CD8-positive, alpha-beta memory T cell (primary cell): ENCODE results near the gene PPP1R13L. TPM values are rescaled to one million over a fixed set of nuclear protein-coding genes. Genes with fewer than 3 reads are reported as not detected.
A peak's percentile ranks its signal among the peaks of the same experiment; 100 is the strongest.

Source experiments
- CTCF ChIA-PET: fragments of 350-600 bp; sonication (Branson Sonifier 250); formaldehyde crosslinking; loops from one replicate; lab custom pipeline; 2021; ENCODE audit warnings: antibody characterized with exemption; lab: Charles Lee
- POLR2A ChIA-PET: fragments of 350-600 bp; sonication (Branson Sonifier 250); formaldehyde crosslinking; loops from one replicate; lab custom pipeline; 2021; ENCODE audit warnings: antibody characterized with exemption; lab: Charles Lee
- DNase-seq, 5 donors: peaks; one replicate each; pipeline versions ENCODE4 v3.0.0 to v3.0.0-alpha.2; 2020 to 2022; ENCODE audit warnings: mixed read lengths in 1 of 5
- H3K27ac ChIP-seq: one replicate; pipeline ENCODE4 v1.7.0; 2013; ENCODE audit warnings: low read depth, mild to moderate bottlenecking, low read length, moderate library complexity
- H3K27me3 ChIP-seq: 2 replicates; pipeline ENCODE4 v1.7.0; 2013; ENCODE audit warnings: low read length, mild to moderate bottlenecking; ENCODE audit not compliant: insufficient read depth, poor library complexity, severe bottlenecking
- H3K36me3 ChIP-seq: 2 replicates; pipeline ENCODE4 v1.7.0; 2013; ENCODE audit warnings: mild to moderate bottlenecking, low read length, moderate library complexity; ENCODE audit not compliant: insufficient read depth
- H3K4me1 ChIP-seq: 2 replicates; pipeline ENCODE4 v1.7.0; 2013; ENCODE audit warnings: mild to moderate bottlenecking, low read length, moderate library complexity; ENCODE audit not compliant: insufficient read depth
- H3K4me3 ChIP-seq: 2 replicates; pipeline ENCODE4 v1.7.0; 2013; ENCODE audit warnings: mild to moderate bottlenecking, low read length
- H3K9me3 ChIP-seq: 2 replicates; pipeline ENCODE4 v1.7.0; 2013; ENCODE audit warnings: mild to moderate bottlenecking, low read length
- H3K27ac Mint-ChIP-seq, 8 donors: one replicate each; pipeline ENCODE4 v1.8.0; 2020 to 2021; ENCODE audit warnings: mixed read lengths in 8 of 8, mild to moderate bottlenecking in 6 of 8, inconsistent platforms in 3 of 8, moderate library complexity in 3 of 8
- H3K27me3 Mint-ChIP-seq, 2 donors: one replicate each; pipeline ENCODE4 v1.8.0; 2020 to 2021; ENCODE audit warnings: mixed read lengths in 2 of 2, mild to moderate bottlenecking in 1 of 2, moderate library complexity in 1 of 2
- H3K36me3 Mint-ChIP-seq, 3 donors: one replicate each; pipeline ENCODE4 v1.8.0; 2020 to 2021; ENCODE audit warnings: mixed read lengths in 3 of 3, inconsistent platforms in 1 of 3, mild to moderate bottlenecking in 1 of 3
- H3K4me1 Mint-ChIP-seq, 3 donors: one replicate each; pipeline ENCODE4 v1.8.0; 2020 to 2021; ENCODE audit warnings: mixed read lengths in 3 of 3, inconsistent platforms in 1 of 3, mild to moderate bottlenecking in 1 of 3
- H3K4me3 Mint-ChIP-seq, 7 donors: one replicate each; pipeline ENCODE4 v1.8.0; 2020 to 2021; ENCODE audit warnings: mixed read lengths in 7 of 7, mild to moderate bottlenecking in 6 of 7, moderate library complexity in 4 of 7, inconsistent platforms in 2 of 7
- H3K9me3 Mint-ChIP-seq, 5 donors: one replicate each; pipeline ENCODE4 v1.8.0; 2020 to 2022; ENCODE audit warnings: mixed read lengths in 5 of 5, mild to moderate bottlenecking in 3 of 5, moderate library complexity in 2 of 5, inconsistent platforms in 1 of 5
- polyA plus RNA-seq: library from polyadenylated mRNA; unstranded; fragments of 300-500 nt; fragmentation: Illumina TruSeq; gene quantifications from one replicate; pipeline ENCODE4 v1.2.3, GENCODE V29; 2021
- total RNA-seq, 2 experiments: library from RNA; stranded (reverse); gene quantifications; one replicate each; pipeline ENCODE4 v1.2.3, GENCODE V29; 2021

Gene PPP1R13L
- total and polyA plus RNA-seq, 3 experiments from 2014 or later: 0.83 to 4.3 (median 3.9) TPM

DNA sequence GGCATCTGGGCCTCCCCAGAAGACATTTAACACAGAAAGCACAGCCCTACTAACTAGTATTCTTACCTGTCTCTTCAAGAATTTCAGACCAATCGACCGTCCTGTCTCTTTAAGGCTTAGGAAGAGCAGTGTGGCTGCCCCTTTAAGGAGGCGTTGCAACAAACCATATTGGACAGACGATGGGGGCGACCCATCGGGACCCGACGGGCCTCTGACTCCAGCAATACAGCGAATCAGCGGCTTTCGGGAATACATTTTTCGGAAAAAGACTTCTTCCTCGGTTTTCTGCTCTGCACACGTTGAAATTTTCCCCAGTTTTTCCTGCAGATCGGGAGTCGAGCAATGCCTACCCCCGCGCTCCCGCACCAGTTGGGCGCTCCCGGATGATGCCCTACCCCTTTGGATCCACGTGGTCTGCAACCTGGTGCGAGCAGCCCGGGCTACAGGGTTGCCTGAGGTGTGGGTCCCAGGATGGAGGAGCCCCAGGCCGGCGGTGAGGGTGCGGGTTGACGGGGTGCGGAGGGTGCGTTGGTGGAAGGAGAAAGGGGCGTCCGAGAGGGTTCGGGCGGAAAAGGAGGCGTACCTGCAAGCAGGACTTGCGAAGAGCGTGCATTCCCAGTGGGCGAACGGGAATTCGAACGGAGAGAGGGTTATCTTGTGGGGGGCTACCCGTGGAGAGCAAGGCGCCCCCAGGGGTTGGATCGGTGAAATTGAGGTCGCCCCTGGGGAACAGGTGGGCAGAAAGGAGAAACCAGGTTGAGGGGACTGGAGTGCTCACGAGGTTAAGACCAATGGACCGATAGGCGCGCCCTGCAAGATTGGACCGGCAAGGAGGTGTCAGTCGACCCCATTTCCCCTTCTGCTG is 1.6 kb upstream of the PPP1R13L start, which contains the start of gene POLR1G:
Gene POLR1G, plus strand, starts transcription at position 419 of the 865 bp plus-strand sequence. Its CDS starts 53 bp downstream, at position 472.
- H3K4me1 Mint-ChIP-seq: peaks cover 25 to 45% (median 32%) of the 10 kb centered on the region in 3 donors
- ChIA-PET CTCF (no interaction called here), POLR2A (no interaction called here)
- no peaks in the 10 kb centered on the region for H3K9me3 Mint-ChIP-seq
- H3K36me3 Mint-ChIP-seq: peaks cover 0 to 12% (median 0%) of the 10 kb centered on the region in 3 donors
- H3K4me1 ChIP-seq: peaks cover 26% of the 10 kb centered on the region
- peak within 1 kb of the TSS; percentile 85 to 97 (median 96) for H3K4me3 Mint-ChIP-seq
- DNase-seq: peak; percentile 60 to 86 (median 82)
- H3K27me3 Mint-ChIP-seq: peaks cover 30 to 33% of the 10 kb centered on the region in 2 donors
- H3K27ac Mint-ChIP-seq: peak within 1 kb of the TSS; percentile 82 to 98 (median 94)
- no peaks in the 10 kb centered on the region for H3K9me3 ChIP-seq
- H3K27me3 ChIP-seq: peaks cover 26% of the 10 kb centered on the region
- H3K36me3 ChIP-seq: no peaks in the 10 kb centered on the region
- H3K27ac ChIP-seq: peak within 1 kb of the TSS; percentile 86
- H3K4me3 ChIP-seq: peak within 1 kb of the TSS; percentile 64

DNA sequence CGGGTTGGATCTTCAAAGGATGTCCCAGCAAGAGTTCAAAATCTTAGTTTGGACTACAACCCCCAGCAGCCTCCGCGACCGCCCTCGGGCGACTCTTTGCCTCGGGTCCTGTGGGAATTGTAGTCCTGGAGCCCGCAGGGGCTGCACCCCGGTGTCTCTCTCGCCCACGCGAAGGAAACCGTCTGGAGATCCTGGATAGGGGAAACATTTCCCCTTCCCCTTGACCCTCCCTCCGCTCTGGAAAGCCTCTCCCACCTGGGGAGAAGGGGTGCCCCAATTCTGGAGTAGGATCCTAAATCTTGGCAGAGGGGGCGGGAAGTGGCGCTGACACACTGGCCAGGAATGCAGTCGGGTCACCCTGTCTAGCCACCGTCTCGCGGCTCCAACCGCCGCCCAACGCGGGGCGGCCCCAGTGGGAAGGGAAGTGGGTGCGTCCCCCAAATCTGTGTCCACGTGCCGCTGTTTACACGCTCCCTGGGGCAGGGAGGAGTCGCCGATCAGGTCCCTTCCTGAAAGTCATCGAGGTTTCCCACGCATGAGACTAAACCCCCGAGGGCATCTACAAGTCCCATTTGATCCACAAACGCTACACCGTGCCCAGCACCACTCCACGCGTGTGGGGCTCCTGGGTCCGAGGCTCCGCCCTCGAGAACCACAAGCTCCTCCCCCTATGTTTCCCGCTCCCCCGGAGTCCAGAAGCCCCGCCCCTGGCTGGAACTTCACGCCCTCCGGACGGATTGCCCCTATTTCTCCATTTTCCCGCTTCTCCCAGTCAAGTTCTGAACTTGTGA is 761 bp upstream of the PPP1R13L start:
- H3K4me1 Mint-ChIP-seq: peaks cover 25 to 45% (median 32%) of the 10 kb centered on the region in 3 donors
- POLR2A ChIA-PET: no interaction called here
- peak; percentile 73 to 87 (median 80) for DNase-seq
- Histone ChIP-seq H3K4me1 (peaks cover 26% of the 10 kb centered on the region), H3K4me3 (peak overlapping the region; percentile 64), H3K36me3 (no peaks in the 10 kb centered on the region), H3K9me3 (no peaks in the 10 kb centered on the region), H3K27me3 (peaks cover 26% of the 10 kb centered on the region), H3K27ac (peak overlapping the region; percentile 86)
- CTCF ChIA-PET: interaction anchor here (1.8 kb wide), 1 partner anchor 80 kb away, joined by 6 read pairs; no protein-coding TSS in a partner anchor
- H3K4me3 Mint-ChIP-seq: peak overlapping the region; percentile 85 to 97 (median 96)
- H3K27ac Mint-ChIP-seq: peak overlapping the region; percentile 82 to 98 (median 94)
- peaks cover 30 to 33% of the 10 kb centered on the region in 2 donors for H3K27me3 Mint-ChIP-seq
- no peaks in the 10 kb centered on the region for H3K9me3 Mint-ChIP-seq
- H3K36me3 Mint-ChIP-seq: peaks cover 0 to 11% (median 0%) of the 10 kb centered on the region in 3 donors

DNA sequence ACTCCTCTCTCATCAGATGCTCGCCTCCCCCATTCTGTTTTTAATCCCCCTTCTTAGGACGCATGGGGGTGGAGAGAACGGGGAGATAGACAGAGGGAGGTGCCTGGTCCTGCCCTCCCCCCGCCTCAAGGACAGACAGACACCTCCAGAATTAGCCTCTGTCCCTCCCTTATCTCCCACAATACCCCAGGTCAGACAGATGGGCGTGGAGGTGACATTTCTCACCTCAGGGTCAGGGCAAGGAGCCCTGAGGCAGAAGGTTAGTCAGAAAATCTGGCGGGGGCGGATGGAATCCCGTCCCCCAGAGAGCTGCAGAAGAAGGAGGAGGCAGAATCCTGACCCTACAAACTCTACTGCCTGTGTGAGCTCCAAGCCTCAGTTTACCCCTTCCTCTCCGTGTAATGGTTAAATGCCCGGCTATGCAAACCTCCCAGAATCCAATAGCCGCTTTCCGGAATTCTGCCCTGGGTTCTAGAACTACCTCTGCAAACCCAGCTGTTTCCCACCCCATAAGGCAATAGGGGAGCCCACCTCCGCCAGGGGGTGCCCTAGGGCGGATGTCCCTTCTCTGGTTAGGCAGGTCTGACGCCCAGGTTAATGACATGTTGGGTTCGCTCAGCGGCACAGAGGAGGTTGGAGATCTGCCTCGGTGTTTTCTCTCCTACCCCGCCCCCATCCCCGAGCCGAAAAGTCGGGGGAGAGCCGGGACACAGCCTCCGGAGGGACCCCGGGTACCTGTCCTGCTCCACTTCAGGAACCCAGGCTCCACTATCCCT is 900 bp downstream of the PPP1R13L start:
- Histone ChIP-seq H3K27me3 (peaks cover 26% of the 10 kb centered on the region), H3K4me1 (peaks cover 26% of the 10 kb centered on the region), H3K36me3 (no peaks in the 10 kb centered on the region), H3K27ac (peak overlapping the region; percentile 86), H3K4me3 (peak overlapping the region; percentile 64), H3K9me3 (no peaks in the 10 kb centered on the region)
- POLR2A ChIA-PET: interaction anchor here (0.6 kb wide), 1 partner anchor 227 kb away, joined by 6 read pairs; no protein-coding TSS in a partner anchor
- peaks cover 36 to 40% of the 10 kb centered on the region in 2 donors for H3K27me3 Mint-ChIP-seq
- peak overlapping the region in 4 of 8 donors; percentile 59 to 98 (median 70) for H3K27ac Mint-ChIP-seq
- H3K4me3 Mint-ChIP-seq: peak overlapping the region; percentile 55 to 97 (median 89)
- CTCF ChIA-PET: interaction anchor here (0.8 to 3.1 kb wide), 3 partner anchors 66 to 82 kb away, joined by 3 to 8 read pairs (median 6); no protein-coding TSS in a partner anchor
- peak; percentile 36 to 77 (median 51) for DNase-seq
- H3K4me1 Mint-ChIP-seq: peaks cover 25 to 45% (median 32%) of the 10 kb centered on the region in 3 donors
- H3K36me3 Mint-ChIP-seq: peaks cover 0 to 11% (median 0%) of the 10 kb centered on the region in 3 donors
- no peaks in the 10 kb centered on the region for H3K9me3 Mint-ChIP-seq

DNA sequence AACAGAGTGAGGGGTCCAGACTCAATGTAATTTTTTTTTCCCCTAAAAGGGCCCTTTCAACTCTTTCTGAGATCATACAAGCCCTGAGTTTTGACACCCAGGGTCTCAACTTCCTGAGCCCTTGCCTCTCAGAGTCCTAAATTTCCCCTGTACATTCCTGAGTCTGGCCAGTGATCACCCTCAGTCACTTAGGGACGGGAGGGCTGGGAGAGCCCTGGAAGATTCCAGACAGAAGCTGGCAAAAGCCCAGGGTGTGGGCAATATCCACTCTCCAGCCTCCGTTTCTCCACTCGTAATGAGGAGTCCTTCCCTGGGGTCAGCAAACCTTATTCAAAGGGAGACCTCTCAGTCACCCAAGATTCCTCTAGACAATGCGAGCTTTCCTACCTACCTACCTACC is 1.6 kb downstream of the PPP1R13L start:
- peaks cover 41 to 46% of the 10 kb centered on the region in 2 donors for H3K27me3 Mint-ChIP-seq
- ChIA-PET POLR2A (no interaction called here), CTCF (interaction anchor here (2.2 to 3.1 kb wide), 2 partner anchors 36 to 75 kb away, joined by 7 to 8 read pairs; no protein-coding TSS in a partner anchor)
- DNase-seq: no peak
- Histone ChIP-seq H3K27ac (no peak overlapping the region), H3K4me1 (peaks cover 31% of the 10 kb centered on the region), H3K9me3 (no peaks in the 10 kb centered on the region), H3K36me3 (no peaks in the 10 kb centered on the region), H3K27me3 (peaks cover 26% of the 10 kb centered on the region), H3K4me3 (no peak overlapping the region)
- peak overlapping the region in 1 of 7 donors; percentile 7 for H3K4me3 Mint-ChIP-seq
- H3K9me3 Mint-ChIP-seq: no peaks in the 10 kb centered on the region
- H3K36me3 Mint-ChIP-seq: peaks cover 0 to 7% (median 5%) of the 10 kb centered on the region in 3 donors
- peaks cover 28 to 51% (median 38%) of the 10 kb centered on the region in 3 donors for H3K4me1 Mint-ChIP-seq
- peak overlapping the region in 1 of 8 donors; percentile 29 for H3K27ac Mint-ChIP-seq

DNA sequence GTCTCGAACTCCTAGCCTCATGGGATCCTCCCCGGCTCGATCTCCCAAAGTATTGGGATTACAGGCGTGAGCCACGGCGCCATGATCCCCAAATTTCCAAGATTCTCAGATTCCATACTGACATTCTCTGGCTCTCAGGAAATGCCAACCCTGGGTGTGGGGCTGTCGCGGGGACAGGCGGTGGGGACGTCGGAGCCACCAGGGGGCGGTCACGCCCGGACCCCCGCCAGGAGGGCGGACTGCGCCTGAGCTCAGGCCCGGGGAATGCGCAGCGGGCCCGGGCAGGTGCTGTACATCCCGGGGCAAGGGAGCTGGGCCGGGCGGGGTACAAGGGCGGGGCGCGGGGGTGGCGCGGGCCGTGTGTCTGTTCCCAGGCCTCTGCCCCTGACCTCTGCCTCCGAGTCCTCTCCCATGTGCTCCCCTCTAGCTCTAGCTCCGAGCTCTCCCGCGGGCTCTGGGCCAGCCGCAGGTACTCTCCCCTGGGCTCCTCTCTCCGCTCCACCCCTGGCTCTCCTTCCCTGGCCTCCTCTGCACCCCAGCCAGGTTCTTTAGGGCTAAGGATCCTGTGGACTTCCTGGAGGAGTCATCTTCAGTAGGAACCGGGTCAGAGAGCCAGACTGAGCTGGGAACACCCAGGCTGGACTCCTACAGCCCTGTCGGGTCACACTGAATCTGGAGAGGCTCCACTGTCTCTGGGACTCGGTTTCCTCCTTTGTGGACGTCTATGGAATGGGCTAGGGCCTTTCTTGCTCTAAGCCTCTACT is 2.4 kb downstream of the PPP1R13L start:
- H3K4me3 ChIP-seq: no peak overlapping the region
- peaks cover 28% of the 10 kb centered on the region for H3K27me3 ChIP-seq
- no peaks in the 10 kb centered on the region for H3K9me3 ChIP-seq
- ChIA-PET CTCF (interaction anchor here (1.4 to 3.1 kb wide), 3 partner anchors 37 to 83 kb away, joined by 5 to 8 read pairs (median 7); no protein-coding TSS in a partner anchor), POLR2A (no interaction called here)
- H3K4me3 Mint-ChIP-seq: peak overlapping the region in 1 of 7 donors; percentile 7
- H3K4me1 ChIP-seq: peaks cover 31% of the 10 kb centered on the region
- peak overlapping the region in 3 of 8 donors; percentile 34 to 47 (median 44) for H3K27ac Mint-ChIP-seq
- H3K4me1 Mint-ChIP-seq: peaks cover 28 to 49% (median 37%) of the 10 kb centered on the region in 3 donors
- H3K27me3 Mint-ChIP-seq: peaks cover 44 to 51% of the 10 kb centered on the region in 2 donors
- peaks cover 0 to 7% (median 5%) of the 10 kb centered on the region in 3 donors for H3K36me3 Mint-ChIP-seq
- H3K36me3 ChIP-seq: no peaks in the 10 kb centered on the region
- no peak overlapping the region for H3K27ac ChIP-seq
- peak in 1 of 5 donors; percentile 32 for DNase-seq
- no peaks in the 10 kb centered on the region for H3K9me3 Mint-ChIP-seq

DNA sequence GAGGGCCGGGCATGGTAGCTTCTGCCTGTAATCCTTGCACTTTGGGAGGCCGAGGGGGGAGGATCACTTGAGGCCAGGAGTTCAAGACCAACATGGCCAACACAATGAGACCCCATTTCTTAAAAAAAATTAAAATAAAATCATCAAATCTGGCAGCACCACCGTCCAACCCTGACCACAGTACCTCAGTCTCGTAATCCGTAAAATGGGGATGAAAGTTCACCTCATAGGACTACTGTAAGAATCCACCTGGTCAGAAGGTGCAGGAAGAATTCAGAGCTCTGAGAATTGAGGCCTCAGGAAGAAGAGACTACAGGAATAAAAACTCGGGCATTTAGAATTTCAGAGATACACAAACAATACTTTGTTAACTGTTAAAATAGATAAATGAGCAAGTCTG is 3.1 kb downstream of the PPP1R13L start:
- Mint-ChIP-seq H3K4me3 (no peak overlapping the region), H3K27ac (peak overlapping the region in 1 of 8 donors; percentile 34), H3K36me3 (peaks cover 0 to 7% (median 5%) of the 10 kb centered on the region in 3 donors), H3K27me3 (peaks cover 50 to 57% of the 10 kb centered on the region in 2 donors), H3K4me1 (peaks cover 25 to 47% (median 30%) of the 10 kb centered on the region in 3 donors), H3K9me3 (no peaks in the 10 kb centered on the region)
- Histone ChIP-seq H3K27ac (no peak overlapping the region), H3K4me3 (no peak overlapping the region), H3K4me1 (peaks cover 25% of the 10 kb centered on the region), H3K27me3 (peaks cover 28% of the 10 kb centered on the region), H3K36me3 (no peaks in the 10 kb centered on the region), H3K9me3 (no peaks in the 10 kb centered on the region)
- no peak for DNase-seq
- CTCF ChIA-PET: interaction anchor here (1.4 to 3.1 kb wide), 3 partner anchors 37 to 83 kb away, joined by 5 to 8 read pairs (median 7); no protein-coding TSS in a partner anchor
- POLR2A ChIA-PET: no interaction called here
